ENCODE measurements around the gene PHAF1.

Gene PHAF1

GRCh38 chr16:67148656-67149275, 39.0 kb downstream of the PHAF1 start:
- DNase-seq = no peak

- DNase-seq = no peak
These were observed 39.7 kb downstream of the PHAF1 start for GRCh38 chr16:67149276-67150046.

GRCh38 chr16:67150047-67150832, 40.5 kb downstream of the PHAF1 start:
- DNase-seq = peak; percentile 60 to 62

GRCh38 chr16:67150833-67151396, 41.2 kb downstream of the PHAF1 start, which contains the start of gene B3GNT9:
B3GNT9 (minus strand) TSS chr16:67150998; CDS start chr16:67150485, 513 bp downstream.
- DNase-seq = peak; percentile 55 to 69

GRCh38 chr16:67151431-67152097, 41.8 kb downstream of the PHAF1 start:
- DNase-seq = peak in 1 of 2 experiments; percentile 13

- no peak for DNase-seq
These were observed 45.0 kb downstream of the PHAF1 start for GRCh38 chr16:67154578-67155294.

- DNase-seq = peak; percentile 79 to 82
These were observed 45.8 kb downstream of the PHAF1 start for GRCh38 chr16:67155295-67156142.

GRCh38 chr16:67156143-67156844, 46.6 kb downstream of the PHAF1 start:
- DNase-seq = no peak

- no peak for DNase-seq
These were observed 47.5 kb downstream of the PHAF1 start for GRCh38 chr16:67157106-67157748.

GRCh38 chr16:67157892-67158635, 48.3 kb downstream of the PHAF1 start:
- DNase-seq = no peak

GRCh38 chr16:67158637-67159600, 49.2 kb downstream of the PHAF1 start:
- DNase-seq = peak; percentile 86 to 90

- DNase-seq = no peak
These were observed 51.9 kb downstream of the PHAF1 start for GRCh38 chr16:67161595-67162058.

GRCh38 chr16:67162506-67163163, 52.9 kb downstream of the PHAF1 start:
- no peak for DNase-seq

- DNase-seq = peak; percentile 53 to 62
These were observed 53.6 kb downstream of the PHAF1 start for GRCh38 chr16:67163164-67163998.

GRCh38 chr16:67163999-67164558, 54.3 kb downstream of the PHAF1 start:
- peak in 1 of 2 experiments; percentile 21 for DNase-seq
